Subcutaneous abdominal adipose tissue (tissue), 5 donors: Measurements from ENCODE around the gene SCYL1.

Experiments
- H3K27ac ChIP-seq: one replicate; pipeline ENCODE4 v1.7.0; 2013; ENCODE audit warnings: low read depth, mild to moderate bottlenecking, inconsistent platforms, low read length, moderate library complexity
- H3K27me3 ChIP-seq, 5 donors: one replicate each; pipeline ENCODE4 v1.7.0; 2013; ENCODE audit warnings: low read length in 5 of 5, inconsistent platforms in 1 of 5; ENCODE audit not compliant: control insufficient read depth in 5 of 5, insufficient read depth in 4 of 5
- H3K36me3 ChIP-seq, 5 donors: one replicate each; pipeline ENCODE4 v1.7.0; 2013; ENCODE audit warnings: low read length in 5 of 5; ENCODE audit not compliant: control insufficient read depth in 5 of 5, insufficient read depth in 5 of 5
- H3K4me1 ChIP-seq, 5 donors: one replicate each; pipeline ENCODE4 v1.7.0; 2013; ENCODE audit warnings: low read length in 5 of 5, mild to moderate bottlenecking in 3 of 5, moderate library complexity in 1 of 5; ENCODE audit not compliant: control insufficient read depth in 5 of 5, insufficient read depth in 5 of 5
- H3K4me3 ChIP-seq, 5 donors: one replicate each; pipeline ENCODE4 v1.7.0; 2013; ENCODE audit warnings: low read length in 5 of 5, low read depth in 1 of 5
- H3K9ac ChIP-seq, 5 donors: one replicate each; pipeline ENCODE4 v1.7.0; 2013; ENCODE audit warnings: low read length in 5 of 5, mild to moderate bottlenecking in 4 of 5, moderate library complexity in 3 of 5
- H3K9me3 ChIP-seq, 5 donors: one replicate each; pipeline ENCODE4 v1.7.0; 2013; ENCODE audit warnings: low read length in 5 of 5; ENCODE audit not compliant: control insufficient read depth in 5 of 5
- donor health status: healthy.
- donor health status: healthy.
- donor health status: healthy.
- donor health status: healthy.
- donor health status: healthy.

Gene SCYL1

GRCh38 chr11:65524014-65524740 lies 706 bp upstream of the SCYL1 start:
- peak overlapping the region in 4 of 5 donors; percentile 35 to 66 (median 60) for H3K9ac ChIP-seq
- H3K27ac ChIP-seq: no peak overlapping the region
- no peaks in the 10 kb centered on the region for H3K9me3 ChIP-seq
- peaks cover 0 to 21% (median 17%) of the 10 kb centered on the region in 5 donors for H3K36me3 ChIP-seq
- peak overlapping the region; percentile 52 to 78 (median 55) for H3K4me3 ChIP-seq
- H3K27me3 ChIP-seq: no peaks in the 10 kb centered on the region
- H3K4me1 ChIP-seq: peaks cover 5 to 29% (median 23%) of the 10 kb centered on the region in 5 donors

- Histone ChIP-seq H3K4me3 (peak overlapping the region; percentile 67 to 91 (median 82)), H3K27me3 (no peaks in the 10 kb centered on the region), H3K27ac (peak overlapping the region; percentile 75), H3K9me3 (no peaks in the 10 kb centered on the region), H3K36me3 (peaks cover 0 to 37% (median 33%) of the 10 kb centered on the region in 5 donors), H3K9ac (peak overlapping the region; percentile 71 to 94 (median 88)), H3K4me1 (peaks cover 5 to 29% (median 23%) of the 10 kb centered on the region in 5 donors)
Measured at GRCh38 chr11:65525546-65526480, 930 bp downstream of the SCYL1 start.

GRCh38 chr11:65526744-65527143 lies 1.9 kb downstream of the SCYL1 start:
- peaks cover 0 to 47% (median 42%) of the 10 kb centered on the region in 5 donors for H3K36me3 ChIP-seq
- peaks cover 5 to 29% (median 23%) of the 10 kb centered on the region in 5 donors for H3K4me1 ChIP-seq
- H3K9me3 ChIP-seq: no peaks in the 10 kb centered on the region
- peak overlapping the region in 2 of 5 donors; percentile 88 to 94 for H3K9ac ChIP-seq
- no peak overlapping the region for H3K4me3 ChIP-seq
- no peaks in the 10 kb centered on the region for H3K27me3 ChIP-seq
- no peak overlapping the region for H3K27ac ChIP-seq

GRCh38 chr11:65528819-65529350 lies 4.0 kb downstream of the SCYL1 start:
- no peak overlapping the region for H3K9ac ChIP-seq
- no peaks in the 10 kb centered on the region for H3K27me3 ChIP-seq
- no peak overlapping the region for H3K4me3 ChIP-seq
- peaks cover 0 to 65% (median 59%) of the 10 kb centered on the region in 5 donors for H3K36me3 ChIP-seq
- H3K4me1 ChIP-seq: peaks cover 5 to 21% (median 20%) of the 10 kb centered on the region in 5 donors
- no peaks in the 10 kb centered on the region for H3K9me3 ChIP-seq
- H3K27ac ChIP-seq: no peak overlapping the region

- H3K9ac ChIP-seq: no peak overlapping the region
- H3K27ac ChIP-seq: no peak overlapping the region
- H3K4me3 ChIP-seq: no peak overlapping the region
- no peaks in the 10 kb centered on the region for H3K27me3 ChIP-seq
- no peaks in the 10 kb centered on the region for H3K9me3 ChIP-seq
- peaks cover 0 to 65% (median 59%) of the 10 kb centered on the region in 5 donors for H3K36me3 ChIP-seq
- peaks cover 5 to 14% (median 13%) of the 10 kb centered on the region in 5 donors for H3K4me1 ChIP-seq
Measured at GRCh38 chr11:65529475-65530156, 4.7 kb downstream of the SCYL1 start.

- peaks cover 0 to 69% (median 63%) of the 10 kb centered on the region in 5 donors for H3K36me3 ChIP-seq
- H3K4me1 ChIP-seq: peaks cover 5 to 14% (median 13%) of the 10 kb centered on the region in 5 donors
- no peak overlapping the region for H3K27ac ChIP-seq
- H3K4me3 ChIP-seq: no peak overlapping the region
- H3K27me3 ChIP-seq: no peaks in the 10 kb centered on the region
- no peaks in the 10 kb centered on the region for H3K9me3 ChIP-seq
- no peak overlapping the region for H3K9ac ChIP-seq
Measured at GRCh38 chr11:65530157-65530496, 5.2 kb downstream of the SCYL1 start.

GRCh38 chr11:65532388-65533064 lies 7.6 kb downstream of the SCYL1 start:
- no peaks in the 10 kb centered on the region for H3K27me3 ChIP-seq
- H3K9me3 ChIP-seq: no peaks in the 10 kb centered on the region
- no peak overlapping the region for H3K27ac ChIP-seq
- H3K4me1 ChIP-seq: no peaks in the 10 kb centered on the region
- peaks cover 0 to 81% (median 78%) of the 10 kb centered on the region in 5 donors for H3K36me3 ChIP-seq
- H3K4me3 ChIP-seq: no peak overlapping the region
- no peak overlapping the region for H3K9ac ChIP-seq

- no peak overlapping the region for H3K9ac ChIP-seq
- peaks cover 0 to 75% (median 68%) of the 10 kb centered on the region in 5 donors for H3K36me3 ChIP-seq
- no peak overlapping the region for H3K4me3 ChIP-seq
- no peaks in the 10 kb centered on the region for H3K27me3 ChIP-seq
- no peaks in the 10 kb centered on the region for H3K9me3 ChIP-seq
- H3K4me1 ChIP-seq: peaks cover 0 to 8% (median 7%) of the 10 kb centered on the region in 5 donors
- H3K27ac ChIP-seq: no peak overlapping the region
Measured at GRCh38 chr11:65535102-65535501, 10.2 kb downstream of the SCYL1 start.
